Epithelial cell of proximal tubule (primary cell): ENCODE results near the gene ADCY7. TPM values are rescaled to one million over a fixed set of nuclear protein-coding genes. Genes with fewer than 3 reads are reported as not detected.
"Not testable (repeated sequence)": the region's sequence is repeated elsewhere in the genome, so short reads cannot be mapped to it uniquely, and the experiment has no call there.

Experiments
- DNase-seq: peaks from one replicate; pipeline ENCODE4 v3.0.0-alpha.2; 2011; ENCODE audit warnings: low read depth
- H3K4me3 ChIP-seq: 2 replicates; pipeline ENCODE4 v1.5.1; 2011; ENCODE audit warnings: low read depth, mild to moderate bottlenecking, low read length
- CTCF ChIP-seq: conservative IDR thresholded peaks from 2 replicates; pipeline ENCODE4 v1.5.1; 2012; ENCODE audit warnings: low read depth, mild to moderate bottlenecking, low read length
- total RNA-seq: library from RNA; depleted of rRNA; stranded (reverse); fragments of >200 nt; gene quantifications from 2 replicates; pipeline ENCODE4 v1.2.3, GENCODE V29; 2015

ADCY7 gene
- total RNA-seq, 1 donor from 2014 or later, result 33.4 TPM

DNA sequence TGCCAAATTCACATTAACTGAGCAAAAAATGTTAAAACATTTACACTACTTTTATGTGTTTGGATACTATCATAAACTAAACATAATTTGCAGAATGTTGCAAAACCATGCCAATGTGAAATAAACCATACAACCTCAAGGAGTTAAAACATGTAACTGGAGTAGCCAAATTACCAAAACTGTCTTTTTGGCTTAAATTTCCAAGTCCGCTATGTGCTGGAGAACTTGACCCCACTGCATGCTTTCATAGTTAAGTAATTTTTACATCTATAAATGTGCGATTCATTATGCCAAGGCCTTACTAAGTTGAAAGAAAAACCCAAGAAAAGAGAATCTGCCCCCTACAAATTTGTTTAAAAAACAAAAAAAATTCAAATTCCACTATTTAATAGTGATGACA is 74.2 kb downstream of the ADCY7 start:
- TF ChIP-seq CTCF, result no peak
- H3K4me3 ChIP-seq, result no peak overlapping the region
- no peak for DNase-seq

- not testable (repeated sequence) for DNase-seq, H3K4me3 ChIP-seq
Observed at GRCh38 chr16:50343566-50343965, 77.2 kb downstream of the ADCY7 start.

GRCh38 chr16:50345210-50345609 is 78.9 kb downstream of the ADCY7 start:
- H3K4me3 ChIP-seq, DNase-seq: not testable (repeated sequence)

GRCh38 chr16:50351116-50351515 is 84.8 kb downstream of the ADCY7 start:
- DNase-seq, result no peak
- no peak overlapping the region for H3K4me3 ChIP-seq
- TF ChIP-seq CTCF, result no peak

DNA sequence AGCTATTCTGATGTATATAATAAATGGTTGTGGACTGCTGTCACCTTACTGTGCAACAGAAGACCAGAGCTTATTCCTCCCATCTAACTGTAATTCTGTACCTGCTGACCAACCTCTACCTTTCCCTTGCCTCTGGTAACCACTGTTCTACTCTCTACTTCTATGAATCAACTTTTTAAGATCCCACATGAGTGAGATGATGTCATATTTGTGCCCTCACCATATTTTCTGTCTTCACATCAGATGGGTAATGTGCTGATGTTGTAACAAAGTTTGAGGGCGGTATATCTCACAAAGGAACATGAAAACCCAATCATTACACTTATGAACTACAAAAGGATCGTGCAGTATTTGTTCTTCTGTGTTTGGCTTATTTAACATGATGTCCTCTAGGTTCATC is 85.6 kb downstream of the ADCY7 start:
- no peak for DNase-seq
- TF ChIP-seq CTCF, result no peak
- no peak overlapping the region for H3K4me3 ChIP-seq

DNA sequence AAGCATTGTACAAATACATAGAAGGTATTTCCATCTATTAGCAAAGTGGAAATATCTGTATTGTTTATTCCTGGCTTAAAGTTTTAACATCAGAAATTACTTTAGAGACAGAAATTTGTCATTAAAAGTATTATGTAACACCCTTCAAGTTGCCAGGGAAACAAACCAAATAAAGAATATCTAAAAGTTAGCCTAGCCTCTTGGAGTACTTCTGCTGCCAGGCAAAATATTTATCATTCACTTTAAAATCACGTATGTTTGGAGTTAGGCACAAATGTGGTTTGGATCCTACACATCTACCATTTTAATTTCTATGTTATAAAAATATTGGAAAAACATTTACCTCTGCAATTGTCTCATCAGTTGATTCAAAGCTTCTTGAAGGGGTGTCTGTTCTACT is 87.7 kb downstream of the ADCY7 start:
- no peak for TF ChIP-seq CTCF
- H3K4me3 ChIP-seq, result no peak overlapping the region
- DNase-seq, result no peak

- TF ChIP-seq CTCF, result peak; percentile 54
- no peak overlapping the region for H3K4me3 ChIP-seq
- no peak for DNase-seq
Observed at GRCh38 chr16:50354629-50355456, 88.5 kb downstream of the ADCY7 start.

DNA sequence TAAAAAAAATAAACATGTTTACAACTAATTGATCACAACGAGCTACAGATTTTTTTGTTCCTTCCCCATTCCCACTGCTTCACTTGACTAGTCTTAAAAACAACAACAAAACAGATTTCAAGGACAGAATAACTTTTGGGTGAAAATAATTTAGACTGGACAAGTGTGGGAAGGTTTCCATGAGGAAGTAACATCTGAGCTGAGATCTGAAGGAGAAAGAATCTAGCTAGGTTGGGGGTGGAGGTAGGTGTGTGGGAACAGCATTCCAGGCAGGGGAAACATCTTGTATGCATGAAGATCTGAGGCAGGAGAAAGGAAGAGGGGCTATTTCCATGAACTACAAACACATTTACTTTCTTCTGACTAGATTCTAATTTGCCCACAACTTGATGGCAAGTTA is 93.3 kb downstream of the ADCY7 start:
- H3K4me3 ChIP-seq, result no peak overlapping the region
- TF ChIP-seq CTCF, result no peak
- DNase-seq, result no peak
